Measurements from ENCODE around the gene KRT33B.

Gene KRT33B

DNA sequence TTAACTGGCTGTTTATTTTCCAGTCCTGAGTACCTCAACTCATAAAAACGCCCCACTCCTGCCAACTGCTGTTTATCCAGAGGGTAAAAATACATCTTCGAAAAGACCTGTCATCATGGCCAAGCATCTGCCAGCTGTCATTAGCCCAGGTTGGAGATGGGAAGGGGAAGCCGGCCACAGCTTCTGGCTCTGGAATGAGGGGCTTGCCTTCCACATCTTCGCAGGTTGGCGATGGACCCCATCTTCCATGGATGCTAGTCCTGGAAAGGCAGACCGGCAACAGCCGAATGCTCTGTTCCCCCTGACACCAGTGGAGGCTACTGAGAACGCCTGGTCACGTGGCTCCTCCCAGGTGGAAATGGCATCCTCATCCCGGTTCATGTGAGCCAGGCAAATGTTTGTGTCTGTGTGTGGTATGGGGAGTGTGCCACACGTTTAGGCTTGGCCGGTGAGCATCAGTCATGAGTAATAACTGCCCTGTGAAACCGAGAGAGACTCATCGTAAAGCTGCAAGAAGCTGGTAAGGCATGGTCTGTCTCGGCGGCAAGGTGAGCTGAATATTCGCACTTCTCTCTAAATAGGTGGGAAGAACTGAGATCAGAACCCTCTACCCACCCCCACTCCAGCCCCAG, 53.7 kb downstream of the KRT33B start:
- Mint-ChIP-seq H3K4me3 (no peak overlapping the region), H3K27ac (no peak overlapping the region), H3K36me3 (peaks cover 0 to 7% of the 10 kb centered on the region in 2 donors), H3K27me3 (peaks cover 4 to 5% of the 10 kb centered on the region in 2 donors), H3K4me1 (peaks cover 5 to 6% of the 10 kb centered on the region in 2 donors), H3K9me3 (peaks cover 13% of the 10 kb centered on the region in 2 donors)
- ATAC-seq (replicated peaks) (no peak), DNase-seq (no peak)

DNA sequence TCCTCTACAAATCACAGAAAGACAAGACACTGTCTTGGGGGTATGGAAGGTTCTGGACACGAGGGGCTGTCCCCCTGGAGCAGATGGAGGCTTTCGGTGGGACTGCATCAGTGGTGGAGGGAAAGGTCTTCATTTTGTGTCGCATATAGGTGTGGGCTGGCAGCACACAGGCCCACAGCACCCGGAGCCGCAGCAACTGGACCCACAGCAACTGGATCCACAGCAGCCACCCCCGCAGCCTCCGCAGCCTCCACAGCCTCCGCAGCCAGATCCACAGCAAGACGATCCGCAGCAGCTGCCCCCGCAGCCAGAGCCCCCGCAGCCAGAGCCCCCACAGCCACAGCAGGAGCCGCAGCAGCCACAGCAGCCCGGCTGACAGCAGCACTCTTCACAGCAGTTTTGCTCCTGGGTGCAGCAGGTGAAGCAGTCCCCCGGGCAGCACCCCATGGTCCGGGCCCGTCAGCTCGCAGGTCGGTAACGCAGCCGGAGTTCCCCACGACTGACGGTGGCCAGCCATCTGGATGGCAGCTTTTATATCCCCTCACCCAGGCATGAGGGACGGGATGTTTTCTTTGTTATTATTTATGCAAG, 54.3 kb downstream of the KRT33B start, which contains the start of gene KRTAP17-1:
Gene KRTAP17-1, minus strand, starts transcription at position 507 of the 591 bp plus-strand sequence. Its CDS starts 60 bp downstream, at position 447.
- H3K9me3 Mint-ChIP-seq: peaks cover 8 to 9% of the 10 kb centered on the region in 2 donors
- peaks cover 4 to 5% of the 10 kb centered on the region in 2 donors for H3K27me3 Mint-ChIP-seq
- H3K36me3 Mint-ChIP-seq: peaks cover 0 to 5% of the 10 kb centered on the region in 2 donors
- H3K4me1 Mint-ChIP-seq: peaks cover 5 to 7% of the 10 kb centered on the region in 2 donors
- ATAC-seq (replicated peaks) (no peak), DNase-seq (no peak)
- no peak within 1 kb of the TSS for H3K27ac Mint-ChIP-seq
- H3K4me3 Mint-ChIP-seq: no peak within 1 kb of the TSS

Measured in stimulated activated naive B cell treated with anti-CD40 and anti-IgM and Interleukin-4, amounts not matched to agents 10 μg/mL and 1 μg/mL and 100 μg/mL, for 72 hours (primary cell).